Activated T-cell treated with anti-CD3 and anti-CD28 coated beads, Interleukin-2, amount 50 U/mL, for 24 hours (primary cell): ENCODE results near the gene SUSD6.

ENCODE experiments used
- DNase-seq: peaks from one replicate; pipeline ENCODE4 v3.0.0-alpha.2; 2020
- H3K27ac Mint-ChIP-seq: 2 replicates; pipeline ENCODE4 v1.8.0; 2020; ENCODE audit warnings: mild to moderate bottlenecking, mixed read lengths
- H3K27me3 Mint-ChIP-seq: 2 replicates; pipeline ENCODE4 v1.8.0; 2020; ENCODE audit warnings: mixed read lengths
- H3K36me3 Mint-ChIP-seq: 2 replicates; pipeline ENCODE4 v1.8.0; 2020; ENCODE audit warnings: low read depth, mixed read lengths
- H3K4me1 Mint-ChIP-seq: 2 replicates; pipeline ENCODE4 v1.8.0; 2020; ENCODE audit warnings: low read depth, mixed read lengths
- H3K4me3 Mint-ChIP-seq: 2 replicates; pipeline ENCODE4 v1.8.0; 2020; ENCODE audit warnings: mild to moderate bottlenecking, moderate library complexity, mixed read lengths
- H3K9me3 Mint-ChIP-seq: 2 replicates; pipeline ENCODE4 v1.8.0; 2020; ENCODE audit warnings: mixed read lengths

SUSD6 gene

DNA sequence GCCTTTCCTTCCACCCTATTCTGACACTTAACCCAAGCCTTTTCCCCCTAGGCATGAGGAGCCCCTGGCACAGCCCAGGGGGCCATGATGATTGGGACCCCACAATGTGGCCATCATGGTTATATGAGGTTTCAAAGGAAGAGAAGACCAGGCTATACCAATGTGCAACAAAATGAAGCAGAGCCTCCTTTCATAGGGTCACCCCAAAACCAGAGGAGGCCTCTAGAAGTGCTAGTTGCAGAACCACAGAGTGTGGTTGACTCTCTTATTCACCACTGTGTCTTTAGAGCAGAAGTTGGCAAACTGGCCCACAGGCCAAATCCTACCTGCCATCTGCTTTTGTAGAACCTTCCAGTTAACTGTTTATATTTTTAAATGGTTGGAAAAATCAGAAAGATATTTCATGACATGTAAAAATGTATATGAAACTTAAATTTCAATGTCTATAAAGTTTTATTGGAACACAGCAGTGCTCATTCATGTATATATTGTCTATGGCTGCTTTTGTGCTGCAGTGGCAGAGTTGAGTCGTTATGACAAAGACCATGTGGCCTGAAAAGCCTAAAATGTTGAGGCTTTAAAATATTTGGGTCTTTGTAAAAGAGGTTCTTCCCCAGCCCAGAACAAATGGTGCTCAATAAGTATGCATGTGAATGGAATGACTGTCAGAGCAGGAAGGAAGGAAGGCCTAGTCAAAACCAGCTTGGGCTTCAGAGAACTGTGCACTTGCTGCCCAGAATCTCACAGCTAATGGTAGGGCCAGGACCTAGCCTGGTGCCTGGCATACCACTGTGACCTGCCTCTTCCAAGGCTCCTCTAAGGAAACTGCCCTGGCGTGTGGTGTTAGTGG lies 49.2 kb downstream of the SUSD6 start:
- Mint-ChIP-seq H3K36me3 (peaks cover 97% of the 10 kb centered on the region), H3K4me3 (no peak overlapping the region), H3K27me3 (no peaks in the 10 kb centered on the region), H3K4me1 (peaks cover 96% of the 10 kb centered on the region), H3K27ac (peak overlapping the region; percentile 90), H3K9me3 (no peaks in the 10 kb centered on the region)
- no peak for DNase-seq

DNA sequence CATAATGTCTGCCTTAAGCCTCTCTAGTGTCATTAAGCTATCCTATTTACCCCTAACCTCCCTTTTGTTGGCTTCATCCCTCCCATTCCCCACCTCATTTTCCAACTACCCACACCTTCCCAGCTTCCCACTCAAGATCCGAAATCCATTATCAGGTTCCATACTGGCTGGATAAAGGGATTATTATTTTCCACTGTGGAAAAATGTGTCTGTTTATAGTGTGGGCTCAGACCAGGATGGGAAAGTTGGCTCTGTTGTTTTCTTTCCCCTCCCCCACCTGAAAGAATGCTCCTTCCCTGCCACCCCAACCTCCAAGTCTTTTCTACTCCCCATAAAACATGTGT lies 49.8 kb downstream of the SUSD6 start:
- H3K36me3 Mint-ChIP-seq, result peaks cover 99% of the 10 kb centered on the region
- H3K27me3 Mint-ChIP-seq, result no peaks in the 10 kb centered on the region
- H3K4me1 Mint-ChIP-seq, result peaks cover 98% of the 10 kb centered on the region
- peak overlapping the region; percentile 90 for H3K27ac Mint-ChIP-seq
- H3K4me3 Mint-ChIP-seq, result no peak overlapping the region
- H3K9me3 Mint-ChIP-seq, result no peaks in the 10 kb centered on the region
- DNase-seq, result no peak

DNA sequence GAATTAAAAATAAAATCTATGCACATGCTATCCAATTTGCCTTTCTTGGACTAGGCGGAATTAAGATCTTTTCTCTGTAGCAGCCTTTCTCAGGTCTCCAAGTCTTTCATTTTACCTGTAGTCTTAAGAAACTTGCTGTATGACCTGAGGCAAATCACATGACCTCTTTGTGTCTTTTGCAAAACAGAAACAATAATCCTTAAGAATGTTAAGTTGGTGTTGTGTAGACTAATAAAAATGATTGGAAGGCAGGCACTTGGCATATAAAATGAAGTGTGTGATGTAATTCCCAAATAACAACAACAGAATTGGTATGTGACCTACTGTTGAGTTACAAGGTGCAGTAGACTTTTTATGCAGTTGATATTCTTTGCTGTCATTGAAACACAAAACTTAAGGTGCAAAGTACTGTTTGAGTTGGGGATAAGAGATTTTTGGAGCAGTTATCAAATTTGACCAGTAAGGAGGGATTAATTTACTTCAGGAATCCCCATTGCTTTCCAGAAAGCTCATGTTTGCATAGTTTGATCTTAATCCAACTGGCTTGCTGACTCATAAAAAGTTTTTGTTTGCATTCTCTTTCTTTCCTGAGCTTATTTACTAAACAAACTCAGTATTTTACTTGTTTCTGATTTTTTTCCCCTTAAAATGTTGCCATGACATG lies 51.4 kb downstream of the SUSD6 start:
- H3K9me3 Mint-ChIP-seq, result peaks cover 2% of the 10 kb centered on the region
- no peaks in the 10 kb centered on the region for H3K27me3 Mint-ChIP-seq
- peak overlapping the region; percentile 84 for H3K27ac Mint-ChIP-seq
- no peak for DNase-seq
- no peak overlapping the region for H3K4me3 Mint-ChIP-seq
- H3K36me3 Mint-ChIP-seq, result peaks cover 96% of the 10 kb centered on the region
- peaks cover 95% of the 10 kb centered on the region for H3K4me1 Mint-ChIP-seq

DNA sequence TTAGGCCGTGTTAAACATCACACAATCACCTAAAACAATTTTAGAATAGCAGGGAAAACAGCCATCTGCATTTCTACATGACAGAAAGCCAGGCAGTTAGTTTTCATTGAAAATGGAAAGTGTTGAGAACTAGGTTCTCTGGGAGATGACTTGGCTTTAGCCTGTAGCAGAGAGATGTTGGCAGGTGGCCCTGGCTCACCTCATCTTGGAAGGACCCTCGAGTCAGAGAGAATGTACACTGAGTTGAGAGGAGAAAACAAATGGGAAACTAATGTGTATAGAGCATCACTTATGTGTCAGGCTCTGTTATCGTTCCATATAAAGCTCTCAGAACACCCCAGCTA lies 51.9 kb downstream of the SUSD6 start:
- Mint-ChIP-seq H3K4me1 (peaks cover 95% of the 10 kb centered on the region), H3K4me3 (no peak overlapping the region), H3K27ac (peak overlapping the region; percentile 84), H3K36me3 (peaks cover 96% of the 10 kb centered on the region), H3K9me3 (peaks cover 3% of the 10 kb centered on the region), H3K27me3 (no peaks in the 10 kb centered on the region)
- DNase-seq, result no peak

GRCh38 chr14:69664265-69664664 lies 52.9 kb downstream of the SUSD6 start:
- peaks cover 94% of the 10 kb centered on the region for H3K4me1 Mint-ChIP-seq
- DNase-seq, result no peak
- peak overlapping the region; percentile 71 for H3K27ac Mint-ChIP-seq
- H3K27me3 Mint-ChIP-seq, result no peaks in the 10 kb centered on the region
- no peak overlapping the region for H3K4me3 Mint-ChIP-seq
- peaks cover 93% of the 10 kb centered on the region for H3K36me3 Mint-ChIP-seq
- peaks cover 3% of the 10 kb centered on the region for H3K9me3 Mint-ChIP-seq

- Mint-ChIP-seq H3K4me1 (peaks cover 94% of the 10 kb centered on the region), H3K36me3 (peaks cover 93% of the 10 kb centered on the region), H3K4me3 (no peak overlapping the region), H3K27ac (peak overlapping the region; percentile 48), H3K27me3 (no peaks in the 10 kb centered on the region), H3K9me3 (peaks cover 3% of the 10 kb centered on the region)
- DNase-seq, result no peak
Measured at GRCh38 chr14:69664865-69665526, 53.6 kb downstream of the SUSD6 start.

DNA sequence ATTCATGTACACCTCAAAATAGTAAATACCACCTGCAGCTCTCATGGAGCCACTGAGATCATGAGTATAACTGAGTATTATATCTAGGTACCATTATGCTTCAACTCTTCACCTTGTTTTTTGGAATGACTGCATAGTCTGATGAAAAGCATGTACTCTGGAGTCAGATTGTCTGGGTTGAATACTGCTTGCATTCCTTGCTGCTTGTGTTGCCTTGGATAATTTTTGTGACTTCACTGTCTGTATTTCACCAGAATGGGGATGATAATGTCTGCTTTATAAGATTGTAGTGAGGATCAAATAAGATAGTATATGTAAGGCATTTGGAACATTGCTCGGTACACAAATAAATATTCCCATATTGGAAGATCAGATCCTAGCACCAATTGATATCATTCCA lies 54.2 kb downstream of the SUSD6 start:
- H3K4me3 Mint-ChIP-seq, result no peak overlapping the region
- H3K27ac Mint-ChIP-seq, result peak overlapping the region; percentile 48
- H3K36me3 Mint-ChIP-seq, result peaks cover 93% of the 10 kb centered on the region

GRCh38 chr14:69666112-69666511 lies 54.7 kb downstream of the SUSD6 start:
- peaks cover 93% of the 10 kb centered on the region for H3K36me3 Mint-ChIP-seq
- peaks cover 94% of the 10 kb centered on the region for H3K4me1 Mint-ChIP-seq
- H3K27ac Mint-ChIP-seq, result peak overlapping the region; percentile 48
- no peak overlapping the region for H3K4me3 Mint-ChIP-seq
- H3K27me3 Mint-ChIP-seq, result no peaks in the 10 kb centered on the region
- no peak for DNase-seq
- H3K9me3 Mint-ChIP-seq, result peaks cover 3% of the 10 kb centered on the region

More for the DNA sequence above, 54.2 kb downstream of the SUSD6 start:
- Mint-ChIP-seq H3K9me3 (peaks cover 3% of the 10 kb centered on the region), H3K27me3 (no peaks in the 10 kb centered on the region), H3K4me1 (peaks cover 94% of the 10 kb centered on the region)
- no peak for DNase-seq

DNA sequence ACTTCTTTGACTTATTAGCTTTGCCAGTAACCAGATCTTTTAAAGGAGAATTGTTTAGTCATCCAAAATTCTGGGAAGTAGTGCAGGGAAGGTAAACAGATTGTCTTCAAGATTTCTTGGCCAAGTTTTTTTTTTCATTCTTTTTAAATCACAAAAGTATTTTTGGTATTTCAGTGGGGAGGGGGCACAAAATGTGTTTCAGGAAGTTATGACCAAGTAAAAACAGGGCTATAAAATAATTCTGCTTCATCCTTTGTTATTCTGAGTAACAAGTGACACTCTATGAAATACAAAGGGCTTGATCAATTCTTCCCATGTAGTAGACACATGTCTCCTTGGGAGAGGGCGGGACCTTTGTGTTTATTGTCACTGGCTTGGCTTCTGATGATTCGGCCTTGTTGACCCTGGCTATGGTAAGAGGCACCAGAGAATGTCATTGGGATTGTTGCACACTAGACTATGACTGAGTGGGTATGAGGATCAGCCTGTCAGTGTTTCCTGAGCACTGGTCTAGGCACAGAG lies 55.4 kb downstream of the SUSD6 start:
- H3K4me1 Mint-ChIP-seq, result peaks cover 94% of the 10 kb centered on the region
- DNase-seq, result no peak
- peaks cover 93% of the 10 kb centered on the region for H3K36me3 Mint-ChIP-seq
- H3K9me3 Mint-ChIP-seq, result peaks cover 3% of the 10 kb centered on the region
- no peaks in the 10 kb centered on the region for H3K27me3 Mint-ChIP-seq
- peak overlapping the region; percentile 90 for H3K27ac Mint-ChIP-seq
- H3K4me3 Mint-ChIP-seq, result peak overlapping the region; percentile 46

GRCh38 chr14:69667938-69668335 lies 56.5 kb downstream of the SUSD6 start:
- Mint-ChIP-seq H3K27ac (peak overlapping the region; percentile 90), H3K36me3 (peaks cover 90% of the 10 kb centered on the region), H3K4me3 (peak overlapping the region; percentile 46), H3K4me1 (peaks cover 95% of the 10 kb centered on the region), H3K9me3 (peaks cover 3% of the 10 kb centered on the region), H3K27me3 (no peaks in the 10 kb centered on the region)
- DNase-seq, result no peak

GRCh38 chr14:69669375-69669774 lies 58.0 kb downstream of the SUSD6 start:
- H3K4me1 Mint-ChIP-seq, result peaks cover 96% of the 10 kb centered on the region
- H3K36me3 Mint-ChIP-seq, result peaks cover 84% of the 10 kb centered on the region
- peak overlapping the region; percentile 99 for H3K27ac Mint-ChIP-seq
- DNase-seq, result no peak
- H3K4me3 Mint-ChIP-seq, result no peak overlapping the region
- no peaks in the 10 kb centered on the region for H3K27me3 Mint-ChIP-seq
- peaks cover 3% of the 10 kb centered on the region for H3K9me3 Mint-ChIP-seq

GRCh38 chr14:69670093-69670492 lies 58.7 kb downstream of the SUSD6 start:
- Mint-ChIP-seq H3K27ac (peak overlapping the region; percentile 99), H3K36me3 (peaks cover 82% of the 10 kb centered on the region), H3K27me3 (no peaks in the 10 kb centered on the region), H3K4me1 (peaks cover 96% of the 10 kb centered on the region), H3K4me3 (no peak overlapping the region), H3K9me3 (peaks cover 3% of the 10 kb centered on the region)
- DNase-seq, result no peak

GRCh38 chr14:69671365-69672030 lies 60.1 kb downstream of the SUSD6 start:
- Mint-ChIP-seq H3K4me3 (no peak overlapping the region), H3K36me3 (peaks cover 74% of the 10 kb centered on the region), H3K27ac (peak overlapping the region; percentile 99), H3K4me1 (peaks cover 96% of the 10 kb centered on the region), H3K27me3 (no peaks in the 10 kb centered on the region), H3K9me3 (peaks cover 3% of the 10 kb centered on the region)
- no peak for DNase-seq

- no peak overlapping the region for H3K4me3 Mint-ChIP-seq
- no peaks in the 10 kb centered on the region for H3K27me3 Mint-ChIP-seq
- no peak for DNase-seq
- peaks cover 98% of the 10 kb centered on the region for H3K4me1 Mint-ChIP-seq
- H3K27ac Mint-ChIP-seq, result peak overlapping the region; percentile 99
- H3K36me3 Mint-ChIP-seq, result peaks cover 74% of the 10 kb centered on the region
- H3K9me3 Mint-ChIP-seq, result peaks cover 3% of the 10 kb centered on the region
Measured at GRCh38 chr14:69672356-69672755, 61.0 kb downstream of the SUSD6 start.
